CD4-positive, CD25-positive, alpha-beta regulatory T cell (primary cell): Measurements from ENCODE around the gene NCKAP5. TPM values are rescaled to one million over a fixed set of nuclear protein-coding genes. Genes with fewer than 3 reads are reported as not detected.

Experiments used
- ATAC-seq, 2 donors: fragments of 150-1000 bp; cut with Tn5 transposase; one replicate each; pipeline ENCODE4 v1.10.0; 2021; ENCODE audit warnings: low read depth in 2 of 2, moderate number of reproducible peaks in 2 of 2, moderate library complexity in 1 of 2
- DNase-seq, 3 donors: peaks; one replicate each; pipeline versions ENCODE4 v3.0.0 to v3.0.0-alpha.2; 2012 to 2022; ENCODE audit warnings: mixed read lengths in 1 of 3
- H3K27ac ChIP-seq: one replicate; pipeline ENCODE4 v1.7.0; 2013; ENCODE audit warnings: mild to moderate bottlenecking, low read length; ENCODE audit not compliant: insufficient read depth, poor library complexity, severe bottlenecking
- H3K27me3 ChIP-seq: one replicate; pipeline ENCODE4 v1.7.0; 2013; ENCODE audit warnings: low read length; ENCODE audit not compliant: control insufficient read depth, insufficient read depth
- H3K36me3 ChIP-seq: one replicate; pipeline ENCODE4 v1.7.0; 2013; ENCODE audit warnings: mild to moderate bottlenecking, low read length, moderate library complexity; ENCODE audit not compliant: control insufficient read depth, insufficient read depth
- H3K4me1 ChIP-seq: 2 replicates; pipeline ENCODE4 v1.7.0; 2013; ENCODE audit warnings: mild to moderate bottlenecking, low read length; ENCODE audit not compliant: insufficient read depth, control insufficient read depth, poor library complexity, severe bottlenecking
- H3K4me3 ChIP-seq: one replicate; pipeline ENCODE4 v1.7.0; 2013; ENCODE audit warnings: low read depth, mild to moderate bottlenecking, low read length, moderate library complexity
- H3K9me3 ChIP-seq, 2 experiments: 1 replicate in 1 of 2; 2 replicates in 1 of 2; pipeline ENCODE4 v1.7.0; 2013; ENCODE audit warnings: low read length in 2 of 2, mild to moderate bottlenecking in 1 of 2, moderate library complexity in 1 of 2; ENCODE audit not compliant: control insufficient read depth in 2 of 2
- H3K27ac Mint-ChIP-seq, 3 donors: one replicate each; pipeline ENCODE4 v1.8.0; 2020 to 2022; ENCODE audit warnings: mild to moderate bottlenecking in 3 of 3, mixed read lengths in 3 of 3, moderate library complexity in 2 of 3
- H3K27me3 Mint-ChIP-seq: one replicate; pipeline ENCODE4 v1.8.0; 2022; ENCODE audit warnings: mild to moderate bottlenecking, mixed read lengths
- H3K36me3 Mint-ChIP-seq: one replicate; pipeline ENCODE4 v1.8.0; 2020; ENCODE audit warnings: mixed read lengths
- H3K4me1 Mint-ChIP-seq, 4 donors: one replicate each; pipeline ENCODE4 v1.8.0; 2020 to 2022; ENCODE audit warnings: mixed read lengths in 4 of 4, mild to moderate bottlenecking in 1 of 4
- H3K4me3 Mint-ChIP-seq, 4 donors: one replicate each; pipeline ENCODE4 v1.8.0; 2020 to 2022; ENCODE audit warnings: mild to moderate bottlenecking in 4 of 4, mixed read lengths in 4 of 4, moderate library complexity in 3 of 4
- H3K9me3 Mint-ChIP-seq, 7 donors: one replicate each; pipeline ENCODE4 v1.8.0; 2020 to 2022; ENCODE audit warnings: mixed read lengths in 7 of 7, mild to moderate bottlenecking in 3 of 7, moderate library complexity in 2 of 7
- polyA plus RNA-seq, 4 donors: library from polyadenylated mRNA; unstranded; fragments of 300-500 nt; fragmentation: Illumina TruSeq; gene quantifications; one replicate each; pipeline ENCODE4 v1.2.3, GENCODE V29; 2021
- total RNA-seq: library from RNA; stranded (reverse); gene quantifications from one replicate; pipeline ENCODE4 v1.2.3, GENCODE V29; 2022

NCKAP5 gene
- total and polyA plus RNA-seq, 5 donors from 2014 or later = not detected

DNA sequence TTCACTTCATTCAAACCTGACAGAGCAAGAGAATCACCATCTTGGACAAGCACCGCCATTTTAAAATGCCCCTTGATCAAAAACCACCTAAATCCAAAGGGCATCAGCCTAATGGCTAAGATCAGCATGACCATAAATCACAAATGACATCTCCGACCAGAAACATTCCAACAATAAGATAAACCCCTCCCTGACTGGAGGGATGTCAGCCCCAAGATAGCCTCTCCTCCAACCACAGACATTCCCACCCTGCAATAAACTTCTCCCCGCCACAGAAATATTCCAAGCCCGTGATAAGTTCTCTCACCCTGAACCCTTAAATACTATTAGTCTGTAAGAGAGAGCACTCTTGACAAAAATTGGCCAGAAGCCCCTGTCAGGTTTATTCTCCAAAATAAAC lies 876.7 kb downstream of the NCKAP5 start:
- ATAC-seq (no peak), DNase-seq (no peak)
- H3K4me3 ChIP-seq = no peak overlapping the region
- Mint-ChIP-seq H3K4me3 (no peak overlapping the region), H3K27ac (no peak overlapping the region), H3K36me3 (no peaks in the 10 kb centered on the region), H3K27me3 (no peaks in the 10 kb centered on the region), H3K9me3 (peaks cover 0 to 7% (median 2%) of the 10 kb centered on the region in 7 donors), H3K4me1 (no peaks in the 10 kb centered on the region)
- H3K27ac ChIP-seq = no peak overlapping the region
- no peaks in the 10 kb centered on the region for H3K36me3 ChIP-seq
- H3K27me3 ChIP-seq = no peaks in the 10 kb centered on the region
- no peaks in the 10 kb centered on the region for H3K4me1 ChIP-seq
- H3K9me3 ChIP-seq = no peaks in the 10 kb centered on the region

DNA sequence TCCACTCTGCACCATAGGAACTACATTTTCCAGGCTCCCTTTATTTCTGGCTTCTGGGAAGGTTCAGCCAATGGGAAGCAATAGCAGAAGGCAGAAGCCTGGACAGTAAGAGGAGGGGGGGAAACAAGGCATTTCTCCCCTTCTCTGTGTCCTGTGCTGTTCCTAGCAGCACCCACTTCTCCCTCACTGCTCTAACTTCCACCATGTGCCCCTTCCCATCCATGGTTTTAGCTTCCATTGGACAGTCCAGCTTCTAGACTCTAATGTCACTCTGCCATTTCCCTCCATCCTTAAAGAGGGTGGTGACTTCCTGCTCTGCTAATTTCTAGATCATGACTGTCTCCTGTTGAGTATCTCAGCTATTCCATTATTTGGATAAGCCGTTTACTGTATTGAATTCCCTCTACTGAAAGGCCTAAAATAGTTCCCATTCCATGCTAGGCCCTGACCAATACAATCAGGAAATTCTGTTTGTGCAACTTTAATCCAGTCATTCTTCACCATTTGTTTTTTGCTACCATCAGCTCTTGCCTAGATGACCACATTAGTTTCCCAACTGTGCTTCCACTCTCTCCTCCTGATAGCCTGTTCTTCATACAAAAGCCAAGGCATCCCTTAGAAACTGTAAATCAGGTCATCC lies 877.5 kb downstream of the NCKAP5 start:
- no peak overlapping the region for H3K27ac ChIP-seq
- H3K27me3 ChIP-seq = no peaks in the 10 kb centered on the region
- no peak for ATAC-seq
- no peak for DNase-seq
- no peaks in the 10 kb centered on the region for H3K36me3 ChIP-seq
- Mint-ChIP-seq H3K27ac (no peak overlapping the region), H3K36me3 (no peaks in the 10 kb centered on the region), H3K4me3 (no peak overlapping the region), H3K9me3 (peaks cover 0 to 7% (median 2%) of the 10 kb centered on the region in 7 donors), H3K4me1 (no peaks in the 10 kb centered on the region), H3K27me3 (no peaks in the 10 kb centered on the region)
- no peaks in the 10 kb centered on the region for H3K4me1 ChIP-seq
- H3K4me3 ChIP-seq = no peak overlapping the region
- no peaks in the 10 kb centered on the region for H3K9me3 ChIP-seq

DNA sequence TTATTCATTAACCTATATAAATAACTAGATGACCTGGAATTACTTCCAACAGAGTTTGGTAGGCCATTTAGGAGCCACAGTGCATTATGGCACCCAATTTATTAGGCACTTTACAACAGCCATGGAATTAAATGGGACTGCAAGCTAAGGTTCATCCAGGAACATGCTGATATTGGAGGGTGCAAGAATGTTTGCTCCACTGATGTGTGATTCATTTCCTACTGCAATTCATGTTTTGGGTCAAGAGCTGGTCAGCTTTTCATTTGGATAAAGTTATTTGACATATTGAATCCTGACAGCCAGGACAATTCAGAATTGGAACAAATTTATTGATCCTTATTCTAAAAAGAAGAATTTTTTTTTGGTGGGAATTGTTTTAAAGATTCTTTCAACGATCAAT lies 886.5 kb downstream of the NCKAP5 start:
- no peaks in the 10 kb centered on the region for H3K4me1 Mint-ChIP-seq
- no peak for DNase-seq
- no peak overlapping the region for H3K4me3 Mint-ChIP-seq
- no peak overlapping the region for H3K27ac Mint-ChIP-seq
- Histone ChIP-seq H3K4me1 (no peaks in the 10 kb centered on the region), H3K27me3 (no peaks in the 10 kb centered on the region), H3K27ac (no peak overlapping the region), H3K36me3 (no peaks in the 10 kb centered on the region), H3K9me3 (no peaks in the 10 kb centered on the region), H3K4me3 (no peak overlapping the region)
- H3K27me3 Mint-ChIP-seq = no peaks in the 10 kb centered on the region
- ATAC-seq = no peak
- no peaks in the 10 kb centered on the region for H3K36me3 Mint-ChIP-seq
- H3K9me3 Mint-ChIP-seq = peaks cover 0 to 9% (median 0%) of the 10 kb centered on the region in 7 donors

DNA sequence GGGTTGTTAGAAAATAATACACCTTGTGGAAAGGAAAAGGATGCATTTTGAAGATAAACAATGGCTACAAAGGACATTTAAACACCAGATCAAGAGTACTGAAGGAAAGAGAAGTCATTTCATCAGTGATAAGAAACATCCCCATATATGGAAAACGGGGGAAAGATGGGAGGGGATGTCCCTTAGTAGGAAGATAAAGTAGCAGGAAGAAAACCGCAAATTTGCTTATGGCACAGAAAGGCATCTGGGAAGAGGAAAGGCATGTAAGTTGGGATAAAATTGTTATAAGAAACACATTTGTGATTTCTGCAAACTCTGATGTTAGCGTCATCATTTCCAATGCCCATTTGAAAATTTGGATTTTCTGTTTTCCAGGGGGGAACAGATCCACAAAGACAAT lies 887.7 kb downstream of the NCKAP5 start:
- no peak overlapping the region for H3K4me3 ChIP-seq
- H3K36me3 ChIP-seq = no peaks in the 10 kb centered on the region
- ATAC-seq (no peak), DNase-seq (no peak)
- H3K9me3 Mint-ChIP-seq = peaks cover 0 to 9% (median 0%) of the 10 kb centered on the region in 7 donors
- no peaks in the 10 kb centered on the region for H3K9me3 ChIP-seq
- no peak overlapping the region for H3K27ac Mint-ChIP-seq
- H3K27ac ChIP-seq = no peak overlapping the region
- no peaks in the 10 kb centered on the region for H3K4me1 Mint-ChIP-seq
- no peaks in the 10 kb centered on the region for H3K4me1 ChIP-seq
- H3K27me3 Mint-ChIP-seq = no peaks in the 10 kb centered on the region
- no peaks in the 10 kb centered on the region for H3K27me3 ChIP-seq
- H3K4me3 Mint-ChIP-seq = no peak overlapping the region
- H3K36me3 Mint-ChIP-seq = no peaks in the 10 kb centered on the region

DNA sequence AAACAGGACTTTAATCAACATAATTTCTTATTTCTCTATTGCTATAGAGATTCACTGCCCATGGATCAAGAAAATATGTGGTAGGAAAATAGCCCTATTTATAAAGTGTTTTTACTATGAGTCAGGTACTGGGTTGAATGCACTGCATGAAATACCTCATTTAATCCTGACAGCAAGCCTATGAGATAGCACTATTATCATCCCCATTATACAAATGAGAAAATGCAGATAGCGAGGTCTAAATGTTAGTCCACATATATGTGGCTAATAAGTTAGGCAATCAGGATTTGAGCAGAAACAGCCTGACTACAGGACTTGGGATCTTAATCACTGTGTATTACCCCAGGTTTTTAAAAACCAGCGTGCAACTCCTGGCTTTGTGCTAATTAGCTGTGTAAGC lies 889.8 kb downstream of the NCKAP5 start:
- Mint-ChIP-seq H3K27ac (no peak overlapping the region), H3K4me3 (no peak overlapping the region), H3K27me3 (no peaks in the 10 kb centered on the region), H3K9me3 (peaks cover 0 to 5% (median 0%) of the 10 kb centered on the region in 7 donors), H3K36me3 (no peaks in the 10 kb centered on the region), H3K4me1 (no peaks in the 10 kb centered on the region)
- no peaks in the 10 kb centered on the region for H3K36me3 ChIP-seq
- H3K9me3 ChIP-seq = no peaks in the 10 kb centered on the region
- ATAC-seq (no peak), DNase-seq (no peak)
- H3K27me3 ChIP-seq = no peaks in the 10 kb centered on the region
- no peak overlapping the region for H3K4me3 ChIP-seq
- no peak overlapping the region for H3K27ac ChIP-seq
- H3K4me1 ChIP-seq = no peaks in the 10 kb centered on the region

DNA sequence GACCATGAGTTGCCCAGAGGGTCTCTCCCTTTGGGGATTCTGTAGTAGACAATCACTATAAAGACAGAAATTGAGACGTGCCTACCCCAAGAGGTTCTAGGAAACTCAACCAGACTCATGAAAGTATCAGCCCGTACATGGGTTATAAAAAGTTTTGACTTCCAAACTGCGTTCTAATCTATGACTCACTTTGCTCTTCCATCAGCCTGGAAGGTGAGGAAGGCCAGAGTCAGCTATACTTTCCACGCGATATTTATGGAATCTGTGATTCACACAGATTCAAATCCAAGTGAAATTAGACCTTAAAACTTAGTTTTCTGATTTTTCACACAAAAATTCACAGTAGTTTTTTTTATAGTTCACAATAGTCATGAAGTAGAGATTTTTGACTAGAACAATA lies 890.6 kb downstream of the NCKAP5 start:
- no peak for ATAC-seq
- Histone ChIP-seq H3K4me3 (no peak overlapping the region), H3K4me1 (no peaks in the 10 kb centered on the region), H3K36me3 (no peaks in the 10 kb centered on the region), H3K9me3 (no peaks in the 10 kb centered on the region), H3K27ac (no peak overlapping the region), H3K27me3 (no peaks in the 10 kb centered on the region)
- Mint-ChIP-seq H3K27me3 (no peaks in the 10 kb centered on the region), H3K4me1 (no peaks in the 10 kb centered on the region), H3K9me3 (peaks cover 0 to 5% (median 0%) of the 10 kb centered on the region in 7 donors), H3K36me3 (no peaks in the 10 kb centered on the region), H3K4me3 (no peak overlapping the region), H3K27ac (no peak overlapping the region)
- DNase-seq = no peak

DNA sequence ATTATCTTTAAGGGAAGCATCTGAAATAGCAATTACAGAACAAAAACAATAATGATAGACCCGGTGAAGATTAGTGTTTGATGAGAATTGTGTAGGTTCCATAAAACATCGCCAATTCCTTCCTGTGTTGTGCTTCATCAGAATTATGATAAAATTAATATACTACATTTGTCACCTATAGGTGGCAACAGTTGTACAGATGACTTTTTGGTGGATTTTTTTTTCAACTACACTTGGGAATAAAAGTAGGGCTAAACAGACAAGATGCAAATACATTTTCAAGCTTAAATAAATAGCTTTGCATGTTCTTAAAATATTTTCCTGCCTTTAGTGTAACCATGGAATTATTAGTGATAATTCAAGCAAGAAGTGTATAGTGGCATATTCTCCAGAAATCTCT lies 891.3 kb downstream of the NCKAP5 start:
- DNase-seq (no peak), ATAC-seq (no peak)
- no peaks in the 10 kb centered on the region for H3K36me3 ChIP-seq
- peaks cover 4% of the 10 kb centered on the region for H3K27me3 Mint-ChIP-seq
- H3K9me3 ChIP-seq = no peaks in the 10 kb centered on the region
- H3K9me3 Mint-ChIP-seq = peaks cover 0 to 5% (median 0%) of the 10 kb centered on the region in 7 donors
- no peaks in the 10 kb centered on the region for H3K4me1 Mint-ChIP-seq
- no peaks in the 10 kb centered on the region for H3K4me1 ChIP-seq
- H3K4me3 ChIP-seq = no peak overlapping the region
- no peak overlapping the region for H3K4me3 Mint-ChIP-seq
- peaks cover 2% of the 10 kb centered on the region for H3K27me3 ChIP-seq
- no peak overlapping the region for H3K27ac Mint-ChIP-seq
- no peaks in the 10 kb centered on the region for H3K36me3 Mint-ChIP-seq
- H3K27ac ChIP-seq = no peak overlapping the region

DNA sequence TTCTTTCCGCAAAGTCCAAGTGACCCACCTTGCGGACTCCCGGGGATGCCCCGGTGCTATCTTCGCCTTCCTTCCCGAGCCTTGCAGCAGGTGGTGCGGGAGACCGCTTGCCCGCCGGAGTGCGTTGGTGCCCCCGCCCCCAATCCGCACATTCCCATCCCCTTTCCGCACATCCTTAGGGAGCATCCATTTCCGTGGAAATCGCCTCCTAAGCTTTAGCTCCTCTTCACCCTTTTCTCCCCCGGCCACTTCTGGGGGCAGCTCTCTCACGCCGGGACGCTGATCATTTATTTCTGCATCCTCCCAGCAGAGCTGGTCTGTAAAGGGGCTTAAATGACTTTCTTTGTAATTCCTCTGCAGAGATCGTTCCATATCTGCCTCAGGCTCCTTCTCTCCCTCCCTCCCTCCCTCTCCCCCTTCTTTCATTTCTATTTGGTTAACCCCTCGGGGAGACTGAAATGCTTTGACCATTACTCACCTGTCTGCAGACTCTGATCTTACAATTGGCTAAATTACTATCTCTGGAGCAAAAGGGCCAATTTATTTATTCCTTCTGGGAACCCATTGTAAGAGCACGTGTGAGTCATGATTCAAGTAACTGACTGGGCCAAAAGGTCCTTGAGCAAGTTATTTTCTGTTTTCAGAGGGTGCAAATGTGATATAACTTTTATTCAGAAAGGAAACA lies 897.0 kb downstream of the NCKAP5 start:
- no peak for ATAC-seq
- DNase-seq = no peak
- Mint-ChIP-seq H3K36me3 (no peaks in the 10 kb centered on the region), H3K27ac (no peak overlapping the region), H3K4me3 (no peak overlapping the region), H3K9me3 (peaks cover 0 to 2% (median 0%) of the 10 kb centered on the region in 7 donors), H3K27me3 (peaks cover 28% of the 10 kb centered on the region), H3K4me1 (peaks cover 0 to 5% (median 0%) of the 10 kb centered on the region in 4 donors)
- H3K4me3 ChIP-seq = no peak overlapping the region
- H3K36me3 ChIP-seq = no peaks in the 10 kb centered on the region
- H3K9me3 ChIP-seq = no peaks in the 10 kb centered on the region
- no peaks in the 10 kb centered on the region for H3K4me1 ChIP-seq
- H3K27ac ChIP-seq = no peak overlapping the region
- H3K27me3 ChIP-seq = peaks cover 2% of the 10 kb centered on the region
